ENCODE data around the gene GRIN2A. TPM values are rescaled to one million over a fixed set of nuclear protein-coding genes. Genes with fewer than 3 reads are reported as not detected.

The GRIN2A gene
- total and polyA plus RNA-seq, 2 donors (not counting 1 experiment from before 2014, with no cell fraction given), result 0.44 TPM; not detected in 1

- DNase-seq, result no peak
- no peak overlapping the region for H3K27ac ChIP-seq (ENCODE audit: low read length in 2 of 2)
- H3K4me1 ChIP-seq (ENCODE audit: control insufficient read depth in 2 of 2, insufficient read depth in 2 of 2, low read length in 2 of 2), result no peaks in the 10 kb centered on the region
- no peaks in the 10 kb centered on the region for H3K9me3 ChIP-seq (ENCODE audit: control extremely low read depth in 1 of 3, control insufficient read depth in 2 of 3, insufficient read depth in 1 of 3, low read length in 2 of 3)
- no peaks in the 10 kb centered on the region for H3K27me3 ChIP-seq (replicated peaks in 1 of 4; ENCODE audit: control extremely low read depth in 1 of 4, control insufficient read depth in 3 of 4, insufficient read depth in 4 of 4, low read length in 3 of 4)
- H3K79me2 ChIP-seq (ENCODE audit: control insufficient read depth, insufficient read depth, low read length), result no peaks in the 10 kb centered on the region
- Mint-ChIP-seq H3K27ac (no peak overlapping the region), H3K27me3 (peaks cover 18% of the 10 kb centered on the region), H3K4me3 (no peak overlapping the region), H3K4me1 (no peaks in the 10 kb centered on the region), H3K9me3 (ENCODE audit: insufficient read depth) (no peaks in the 10 kb centered on the region)
- H3K4me2 ChIP-seq (replicated peaks; ENCODE audit: low read depth, low read length, poor library complexity, severe bottlenecking), result no peak overlapping the region
- no peak for TF ChIP-seq CTCF (IDR thresholded peaks at IDR 0.05)
- TF ChIP-seq EZH2 (IDR thresholded peaks at IDR 0.05; ENCODE audit: borderline replicate concordance, insufficient read depth, low read depth, low read length, poor library complexity, severe bottlenecking), result no peak
- H4K20me1 ChIP-seq (ENCODE audit: control insufficient read depth, insufficient read depth, low read length, poor library complexity, severe bottlenecking), result no peaks in the 10 kb centered on the region
- intact Hi-C loops (cut with micrococcal nuclease), result no loop called here
- POLR2A ChIA-PET, result no interaction called here
- no peaks in the 10 kb centered on the region for H3K36me3 ChIP-seq (replicated peaks in 1 of 2; ENCODE audit: control extremely low read depth in 1 of 2, control insufficient read depth in 1 of 2, extremely low read depth in 1 of 2, insufficient read depth in 2 of 2, low read length in 1 of 2)
- no peak overlapping the region for H3K9ac ChIP-seq (ENCODE audit: low read length)
- WGBS (ENCODE audit: insufficient coverage), result 63% methylated on average over 1 of the region's 2 CpGs
- CTCF ChIA-PET, result no interaction called here
- no peak for ATAC-seq (ENCODE audit: low read depth)
- no peak overlapping the region for H2AFZ ChIP-seq (ENCODE audit: insufficient read depth, low read depth, low read length, poor library complexity, severe bottlenecking)
- H3K4me3 ChIP-seq (ENCODE audit: control extremely low read depth in 1 of 5, extremely low read depth in 1 of 5, insufficient read depth in 1 of 5, low read depth in 2 of 5, low read length in 4 of 5), result no peak overlapping the region
Observed at GRCh38 chr16:9971907-9972306, 210.3 kb downstream of the GRIN2A start.

- POLR2A ChIA-PET, result no interaction called here
- H3K4me2 ChIP-seq (replicated peaks; ENCODE audit: low read depth, low read length, poor library complexity, severe bottlenecking), result no peak overlapping the region
- no peaks in the 10 kb centered on the region for H3K9me3 Mint-ChIP-seq (ENCODE audit: insufficient read depth)
- H3K9ac ChIP-seq (ENCODE audit: low read length), result no peak overlapping the region
- H3K36me3 ChIP-seq (replicated peaks in 1 of 2; ENCODE audit: control extremely low read depth in 1 of 2, control insufficient read depth in 1 of 2, extremely low read depth in 1 of 2, insufficient read depth in 2 of 2, low read length in 1 of 2), result no peaks in the 10 kb centered on the region
- CTCF ChIA-PET, result no interaction called here
- no peaks in the 10 kb centered on the region for H3K27me3 ChIP-seq (replicated peaks in 1 of 4; ENCODE audit: control extremely low read depth in 1 of 4, control insufficient read depth in 3 of 4, insufficient read depth in 4 of 4, low read length in 3 of 4)
- no peak overlapping the region for H3K4me3 Mint-ChIP-seq
- H3K4me3 ChIP-seq (ENCODE audit: control extremely low read depth in 1 of 5, extremely low read depth in 1 of 5, insufficient read depth in 1 of 5, low read depth in 2 of 5, low read length in 4 of 5), result no peak overlapping the region
- peaks cover 18% of the 10 kb centered on the region for H3K27me3 Mint-ChIP-seq
- H3K79me2 ChIP-seq (ENCODE audit: control insufficient read depth, insufficient read depth, low read length), result no peaks in the 10 kb centered on the region
- H2AFZ ChIP-seq (ENCODE audit: insufficient read depth, low read depth, low read length, poor library complexity, severe bottlenecking), result no peak overlapping the region
- intact Hi-C loops (cut with micrococcal nuclease), result no loop called here
- H3K27ac Mint-ChIP-seq, result no peak overlapping the region
- no peaks in the 10 kb centered on the region for H3K4me1 Mint-ChIP-seq
- no peaks in the 10 kb centered on the region for H3K4me1 ChIP-seq (ENCODE audit: control insufficient read depth in 2 of 2, insufficient read depth in 2 of 2, low read length in 2 of 2)
- no peaks in the 10 kb centered on the region for H4K20me1 ChIP-seq (ENCODE audit: control insufficient read depth, insufficient read depth, low read length, poor library complexity, severe bottlenecking)
- no peak overlapping the region for H3K27ac ChIP-seq (ENCODE audit: low read length in 2 of 2)
- no peak for DNase-seq
- H3K9me3 ChIP-seq (ENCODE audit: control extremely low read depth in 1 of 3, control insufficient read depth in 2 of 3, insufficient read depth in 1 of 3, low read length in 2 of 3), result no peaks in the 10 kb centered on the region
- TF ChIP-seq EZH2 (IDR thresholded peaks at IDR 0.05; ENCODE audit: borderline replicate concordance, insufficient read depth, low read depth, low read length, poor library complexity, severe bottlenecking) (no peak), CTCF (IDR thresholded peaks at IDR 0.05) (no peak)
- no peak for ATAC-seq (ENCODE audit: low read depth)
- no CpG with 5 or more reads among the region's 1 CpG for WGBS (ENCODE audit: insufficient coverage)
Observed at GRCh38 chr16:9970796-9971195, 211.4 kb downstream of the GRIN2A start.
